Activated CD8-positive, alpha-beta memory T cell treated with anti-CD3 and anti-CD28 coated beads for 1 hour (primary cell): Measurements from ENCODE around the gene SCARB1.

Experiments
- DNase-seq, 2 donors: peaks; one replicate each; pipeline ENCODE4 v3.0.0-alpha.2; 2020; ENCODE audit warnings: low read depth in 1 of 2; ENCODE audit errors: extremely low read depth in 1 of 2

The SCARB1 gene

DNA sequence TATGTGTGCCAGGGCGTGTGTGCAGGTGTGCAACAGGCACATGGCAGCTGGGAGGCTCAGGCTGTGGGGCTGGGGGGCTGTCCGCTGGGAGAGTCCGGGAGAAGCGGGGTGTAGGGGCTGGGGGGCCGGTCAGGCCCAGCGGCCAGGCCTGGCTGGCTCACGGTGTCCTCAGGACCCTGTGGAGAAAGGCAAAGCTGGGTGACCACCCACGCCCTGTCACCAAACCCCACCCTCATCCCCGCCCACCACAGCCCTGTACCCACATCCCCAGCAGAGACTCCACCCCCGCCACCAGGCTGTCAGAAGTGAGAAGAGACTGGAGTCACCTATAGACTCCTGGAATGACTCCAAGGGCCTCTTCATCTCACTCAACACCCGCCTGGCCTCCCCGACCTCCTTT lies 85.3 kb downstream of the SCARB1 start:
- DNase-seq, result no peak

GRCh38 chr12:124777399-124778372 lies 86.0 kb downstream of the SCARB1 start:
- no peak for DNase-seq

GRCh38 chr12:124776125-124776513 lies 87.5 kb downstream of the SCARB1 start:
- no peak for DNase-seq

- DNase-seq, result no peak
Observed at GRCh38 chr12:124774462-124775167, 89.0 kb downstream of the SCARB1 start.

GRCh38 chr12:124774054-124774461 lies 89.6 kb downstream of the SCARB1 start:
- DNase-seq, result no peak

GRCh38 chr12:124772289-124773170 lies 91.1 kb downstream of the SCARB1 start:
- no peak for DNase-seq

GRCh38 chr12:124771462-124772288 lies 92.0 kb downstream of the SCARB1 start:
- DNase-seq, result peak; percentile 53 to 74

DNA sequence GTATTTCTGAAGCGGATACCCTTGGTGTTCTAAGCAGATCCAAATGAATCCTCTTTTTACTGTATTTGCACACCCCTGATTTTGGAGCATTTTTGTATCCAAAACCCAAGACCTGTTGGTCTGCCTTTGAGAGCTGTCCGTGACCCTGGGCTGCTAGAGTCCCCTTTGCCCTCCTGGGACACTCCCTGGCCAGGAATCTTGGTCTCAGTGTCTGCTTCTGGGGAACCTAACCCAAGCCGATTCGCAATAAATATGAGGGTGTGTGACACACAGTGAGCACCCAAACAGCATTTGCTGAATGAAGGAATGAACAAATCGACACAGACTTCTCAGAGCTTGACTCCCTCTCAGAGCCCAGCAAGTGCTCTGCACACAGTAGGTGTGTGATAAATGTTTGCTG lies 92.9 kb downstream of the SCARB1 start:
- no peak for DNase-seq

GRCh38 chr12:124769881-124770512 lies 93.7 kb downstream of the SCARB1 start:
- DNase-seq, result no peak

GRCh38 chr12:124769163-124769530 lies 94.5 kb downstream of the SCARB1 start:
- DNase-seq, result no peak

- DNase-seq, result no peak
Observed at GRCh38 chr12:124768452-124769162, 95.1 kb downstream of the SCARB1 start.

GRCh38 chr12:124767066-124767821 lies 96.4 kb downstream of the SCARB1 start:
- DNase-seq, result peak; percentile 60 to 80

GRCh38 chr12:124766727-124767065 lies 97.0 kb downstream of the SCARB1 start:
- no peak for DNase-seq

DNA sequence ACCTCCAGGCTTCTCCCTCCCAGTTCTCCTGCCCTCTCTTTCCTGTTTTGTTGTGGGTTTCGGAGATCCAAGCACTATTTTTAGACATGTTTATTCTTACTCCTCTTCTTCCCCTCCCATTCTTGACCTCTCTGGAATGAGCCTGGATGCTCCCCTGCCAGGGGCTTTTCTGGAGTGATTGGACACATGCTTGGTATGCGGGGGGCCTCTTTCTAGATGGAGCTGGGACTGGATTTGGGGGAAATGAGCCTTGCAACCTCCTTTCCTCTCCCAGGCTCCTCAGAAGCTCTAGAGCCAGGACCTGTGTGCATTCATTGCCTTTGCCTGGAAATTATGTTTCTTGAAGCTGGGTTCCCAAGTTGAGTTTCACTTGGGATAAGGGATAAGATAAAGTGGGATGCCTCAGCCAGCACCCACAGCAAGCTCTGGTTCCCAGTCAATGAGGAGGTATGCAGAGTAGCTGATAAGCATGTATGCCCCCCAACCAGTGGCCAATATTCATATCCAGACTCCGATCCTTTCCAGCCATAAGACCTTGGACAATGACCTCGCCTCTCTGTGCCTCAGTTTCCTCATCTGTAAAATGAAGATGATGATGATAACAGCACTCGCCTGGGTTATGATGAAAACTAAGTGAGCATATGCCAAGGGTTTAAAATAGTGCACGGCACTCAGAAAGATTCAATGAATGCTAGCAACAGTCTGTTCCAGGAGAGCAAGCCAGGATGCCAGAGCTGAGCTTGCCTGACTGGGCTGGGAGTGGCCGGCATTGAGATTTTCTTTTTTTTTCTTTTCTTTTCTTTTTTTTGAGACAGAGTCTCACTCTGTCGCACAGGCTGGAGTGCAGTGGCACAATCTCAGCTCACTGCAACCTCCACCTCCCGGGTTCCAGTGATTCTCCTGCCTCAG lies 97.8 kb downstream of the SCARB1 start:
- no peak for DNase-seq

DNA sequence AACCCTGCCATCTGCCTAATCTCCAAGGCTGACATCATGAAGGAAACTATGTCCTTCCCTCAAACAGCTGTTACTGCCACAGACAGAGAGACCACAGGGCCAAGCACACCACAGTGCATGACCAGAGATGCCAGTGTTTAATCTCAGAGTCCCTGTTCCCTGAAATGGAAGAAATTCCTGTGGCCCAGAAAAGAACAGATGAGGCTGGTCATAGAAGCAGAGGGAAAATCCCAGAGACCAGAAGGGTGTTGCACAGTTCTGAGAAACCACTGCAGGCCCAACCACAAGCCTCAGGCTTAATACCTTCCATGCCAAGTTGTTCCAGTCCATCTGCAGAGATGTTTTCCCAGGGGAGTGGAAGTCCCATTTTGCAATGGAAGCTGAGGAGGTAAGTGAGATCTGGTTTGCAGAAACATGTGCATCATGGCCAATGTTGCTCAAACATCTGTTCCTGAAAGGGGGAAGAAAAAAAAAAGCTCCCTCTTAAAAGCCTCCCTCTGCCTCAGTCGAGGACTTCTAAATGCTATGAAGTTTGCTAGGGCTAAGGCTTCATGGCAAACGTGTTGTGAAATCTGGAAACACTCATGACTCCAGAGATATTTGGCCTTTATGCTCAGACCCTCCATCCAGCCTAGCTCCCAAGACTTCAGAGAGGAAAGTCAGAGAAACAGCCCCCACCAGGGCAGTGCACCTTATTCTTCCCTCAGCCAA lies 98.6 kb downstream of the SCARB1 start:
- DNase-seq, result no peak

DNA sequence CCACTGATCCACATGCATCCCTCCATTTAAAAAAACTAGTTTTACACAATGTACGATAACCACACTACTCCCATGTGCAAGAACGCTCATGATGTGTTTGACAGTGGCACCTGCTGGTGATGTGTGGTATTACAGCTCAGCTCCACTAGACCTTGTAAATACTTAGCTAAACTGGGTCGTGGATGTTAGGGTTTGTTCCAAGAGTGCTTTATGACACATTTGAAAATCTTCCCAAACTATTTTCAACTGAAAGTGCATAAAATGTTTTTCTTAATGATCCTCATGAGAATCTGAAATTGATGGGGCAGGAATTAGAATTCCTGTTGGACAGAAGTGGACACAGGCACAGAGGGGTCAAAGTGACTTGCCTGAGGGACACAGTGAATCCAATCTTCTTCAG lies 99.2 kb downstream of the SCARB1 start:
- no peak for DNase-seq

GRCh38 chr12:124763594-124763979 lies 100.1 kb downstream of the SCARB1 start:
- no peak for DNase-seq
